CD1c-positive myeloid dendritic cell (primary cell): ENCODE measurements around the gene PIM3.

ENCODE experiments used
- DNase-seq: peaks from one replicate; pipeline ENCODE4 v3.0.0-alpha.2; 2016; ENCODE audit errors: extremely low spot score

PIM3 gene

GRCh38 chr22:49960159-49961004 is at the start of gene PIM3:
Gene PIM3, plus strand, starts transcription at chr22:49960772. Its CDS starts 176 bp downstream, at chr22:49960948.
- DNase-seq, result peak; percentile 99

- no peak for DNase-seq
Observed at GRCh38 chr22:49911881-49912625, 48.5 kb upstream of the PIM3 start.

GRCh38 chr22:49913026-49913425 is 47.5 kb upstream of the PIM3 start:
- no peak for DNase-seq

GRCh38 chr22:49913446-49913845 is 47.1 kb upstream of the PIM3 start:
- no peak for DNase-seq

GRCh38 chr22:49914256-49914655 is 46.3 kb upstream of the PIM3 start:
- DNase-seq, result no peak

- no peak for DNase-seq
Observed at GRCh38 chr22:49915610-49916009, 45.0 kb upstream of the PIM3 start.

GRCh38 chr22:49916831-49917230 is 43.7 kb upstream of the PIM3 start:
- DNase-seq, result no peak

- peak; percentile 99 for DNase-seq
Observed at GRCh38 chr22:49917974-49918910, 42.3 kb upstream of the PIM3 start, which contains the start of the genes ALG12 and CRELD2. Gene ALG12, minus strand, starts transcription at chr22:49918438. Its CDS starts 4,673 bp downstream, at chr22:49913765. Gene CRELD2, plus strand, starts transcription at chr22:49918634. Its CDS starts 136 bp downstream, at chr22:49918770.

- no peak for DNase-seq
Observed at GRCh38 chr22:49918911-49919881, 41.4 kb upstream of the PIM3 start.

GRCh38 chr22:49920859-49921258 is 39.7 kb upstream of the PIM3 start:
- DNase-seq, result no peak

- no peak for DNase-seq
Observed at GRCh38 chr22:49921508-49922278, 38.9 kb upstream of the PIM3 start.

- no peak for DNase-seq
Observed at GRCh38 chr22:49922484-49922883, 38.1 kb upstream of the PIM3 start.

GRCh38 chr22:49922926-49923325 is 37.6 kb upstream of the PIM3 start:
- no peak for DNase-seq

GRCh38 chr22:49923445-49923844 is 37.1 kb upstream of the PIM3 start:
- DNase-seq, result no peak

- DNase-seq, result no peak
Observed at GRCh38 chr22:49924113-49924833, 36.3 kb upstream of the PIM3 start.

- DNase-seq, result peak; percentile 51
Observed at GRCh38 chr22:49925525-49926128, 34.9 kb upstream of the PIM3 start.

GRCh38 chr22:49926916-49927315 is 33.7 kb upstream of the PIM3 start:
- no peak for DNase-seq

- no peak for DNase-seq
Observed at GRCh38 chr22:49927483-49928184, 32.9 kb upstream of the PIM3 start.
